ENCODE results near the gene HOXC6. TPM values are rescaled to one million over a fixed set of nuclear protein-coding genes. Genes with fewer than 3 reads are reported as not detected.
A peak's percentile ranks its signal among the peaks of the same experiment; 100 is the strongest.

The HOXC6 gene
- total RNA-seq, 6 experiments from 2014 or later, result not detected

DNA sequence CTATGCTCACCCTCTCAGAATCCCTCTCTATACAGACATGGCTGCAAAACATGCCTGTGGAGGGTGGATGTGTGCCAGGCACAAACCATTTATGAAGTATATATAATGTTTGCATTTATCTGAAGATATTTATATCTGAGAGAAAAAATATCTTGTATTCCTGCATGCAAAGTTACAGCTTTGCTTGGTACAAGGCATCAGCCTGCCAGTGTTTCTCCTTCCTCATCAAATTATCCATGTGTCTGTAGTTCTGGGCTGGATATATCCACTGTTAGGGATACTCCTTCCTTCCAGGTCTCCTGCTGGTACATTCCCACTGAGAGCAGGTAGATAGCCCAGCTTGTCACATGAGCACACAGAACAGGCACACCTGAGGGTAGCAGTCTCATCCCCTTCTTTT lies 37.4 kb downstream of the HOXC6 start:
- Histone ChIP-seq H3K36me3 (no peaks in the 10 kb centered on the region), H3K4me3 (no peak overlapping the region), H3K27me3 (no peaks in the 10 kb centered on the region), H3K9me3 (no peaks in the 10 kb centered on the region), H3K27ac (no peak overlapping the region), H3K4me1 (no peaks in the 10 kb centered on the region)
- ATAC-seq (no peak), DNase-seq (no peak)
- TF ChIP-seq, protein P1, sequence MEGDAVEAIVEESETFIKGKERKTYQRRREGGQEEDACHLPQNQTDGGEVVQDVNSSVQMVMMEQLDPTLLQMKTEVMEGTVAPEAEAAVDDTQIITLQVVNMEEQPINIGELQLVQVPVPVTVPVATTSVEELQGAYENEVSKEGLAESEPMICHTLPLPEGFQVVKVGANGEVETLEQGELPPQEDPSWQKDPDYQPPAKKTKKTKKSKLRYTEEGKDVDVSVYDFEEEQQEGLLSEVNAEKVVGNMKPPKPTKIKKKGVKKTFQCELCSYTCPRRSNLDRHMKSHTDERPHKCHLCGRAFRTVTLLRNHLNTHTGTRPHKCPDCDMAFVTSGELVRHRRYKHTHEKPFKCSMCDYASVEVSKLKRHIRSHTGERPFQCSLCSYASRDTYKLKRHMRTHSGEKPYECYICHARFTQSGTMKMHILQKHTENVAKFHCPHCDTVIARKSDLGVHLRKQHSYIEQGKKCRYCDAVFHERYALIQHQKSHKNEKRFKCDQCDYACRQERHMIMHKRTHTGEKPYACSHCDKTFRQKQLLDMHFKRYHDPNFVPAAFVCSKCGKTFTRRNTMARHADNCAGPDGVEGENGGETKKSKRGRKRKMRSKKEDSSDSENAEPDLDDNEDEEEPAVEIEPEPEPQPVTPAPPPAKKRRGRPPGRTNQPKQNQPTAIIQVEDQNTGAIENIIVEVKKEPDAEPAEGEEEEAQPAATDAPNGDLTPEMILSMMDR (IDR thresholded peaks at IDR 0.05), result no peak
- no peak for TF ChIP-seq POLR2A (IDR thresholded peaks at IDR 0.05)
- intact Hi-C loops (cut with DNase I), result no loop called here

DNA sequence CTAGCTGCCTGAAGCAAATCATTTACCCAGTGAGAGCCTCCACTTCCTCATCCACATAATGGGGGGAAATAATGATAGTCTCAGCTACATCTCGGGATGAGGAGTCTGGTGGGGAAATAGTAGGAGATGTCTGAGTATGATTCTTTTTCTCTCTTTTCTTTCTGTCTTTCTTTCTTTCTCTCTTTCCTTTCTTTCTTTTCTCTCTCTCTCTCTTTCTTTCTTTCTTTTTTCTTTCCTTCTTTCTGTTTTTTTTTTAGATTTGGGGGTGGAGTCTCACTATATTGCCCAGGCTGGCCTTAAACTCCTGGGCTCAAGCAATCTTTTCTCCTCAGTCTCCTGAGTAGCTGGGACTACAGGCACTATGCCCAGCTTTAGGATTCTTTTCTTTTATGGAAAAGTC lies 38.2 kb downstream of the HOXC6 start:
- Histone ChIP-seq H3K9me3 (no peaks in the 10 kb centered on the region), H3K4me3 (no peak overlapping the region), H3K4me1 (no peaks in the 10 kb centered on the region), H3K27ac (no peak overlapping the region), H3K36me3 (no peaks in the 10 kb centered on the region), H3K27me3 (no peaks in the 10 kb centered on the region)
- no peak for TF ChIP-seq POLR2A (IDR thresholded peaks at IDR 0.05)
- TF ChIP-seq, protein P1 (IDR thresholded peaks at IDR 0.05), result no peak
- intact Hi-C loops (cut with DNase I), result no loop called here
- 36% methylated on average over 1 of the region's 1 CpG for WGBS (ENCODE audit: insufficient coverage, low coverage, low lambda C conversion rate, missing lambda C conversion rate)
- ATAC-seq (no peak), DNase-seq (no peak)

DNA sequence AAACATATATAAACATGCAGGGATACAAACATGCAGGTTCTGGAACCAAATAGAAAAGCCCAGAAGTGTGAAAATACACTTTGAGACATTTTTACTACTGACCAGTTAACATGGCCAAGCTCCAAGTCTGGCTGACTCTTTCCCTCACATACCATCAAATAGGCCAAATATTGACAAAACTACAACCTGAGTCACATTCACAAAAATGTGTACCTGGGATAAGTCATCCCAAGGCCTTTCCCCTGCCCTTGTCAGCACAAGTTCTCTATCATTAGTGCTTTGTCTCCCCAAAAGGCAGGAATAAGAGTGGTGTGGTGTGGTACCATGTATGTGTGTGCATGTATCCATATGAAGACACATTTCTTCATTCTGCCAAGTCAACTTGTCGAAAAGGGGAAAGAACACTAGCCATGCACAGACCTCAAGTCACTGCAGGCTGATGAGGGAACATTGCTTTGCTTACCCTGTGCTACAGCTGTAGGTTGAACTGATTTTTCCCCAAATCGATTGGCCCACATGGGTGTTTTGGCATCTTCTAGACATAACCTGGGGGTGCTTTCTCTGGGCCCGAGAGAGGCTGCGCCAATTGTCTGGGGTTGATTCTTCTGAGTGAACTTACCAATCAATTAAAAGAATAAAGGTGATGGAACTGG lies 40.3 kb downstream of the HOXC6 start:
- H3K4me3 ChIP-seq, result no peak overlapping the region
- DNase-seq (no peak), ATAC-seq (peak in 1 of 4 donors; percentile 37)
- intact Hi-C loops (cut with DNase I), result no loop called here
- no peaks in the 10 kb centered on the region for H3K4me1 ChIP-seq
- H3K9me3 ChIP-seq, result no peaks in the 10 kb centered on the region
- WGBS (ENCODE audit: insufficient coverage, low coverage, low lambda C conversion rate, missing lambda C conversion rate), result 77% methylated on average over 3 of the region's 4 CpGs
- TF ChIP-seq POLR2A (IDR thresholded peaks at IDR 0.05), result no peak
- TF ChIP-seq, protein P1 (IDR thresholded peaks at IDR 0.05), result no peak
- H3K36me3 ChIP-seq, result no peaks in the 10 kb centered on the region
- no peak overlapping the region for H3K27ac ChIP-seq
- H3K27me3 ChIP-seq, result no peaks in the 10 kb centered on the region

DNA sequence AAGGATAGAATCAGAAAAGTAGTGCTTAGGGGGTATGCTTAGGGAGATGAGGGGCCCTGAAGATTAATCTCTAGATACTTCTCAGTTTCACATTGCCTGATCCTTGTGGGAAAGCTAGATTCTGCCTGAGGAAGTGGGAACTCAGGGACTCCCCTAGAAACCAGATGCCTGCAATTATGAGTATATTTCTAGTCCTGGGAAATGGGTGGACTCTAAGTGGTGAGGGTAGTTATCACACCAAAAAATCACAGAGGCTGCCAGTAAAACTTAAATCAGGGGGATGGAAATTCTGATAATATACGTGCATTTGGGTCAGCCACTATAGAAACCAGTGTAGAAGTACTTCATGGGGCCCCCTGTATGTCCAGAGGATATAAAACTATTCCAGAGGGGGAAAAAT lies 43.7 kb downstream of the HOXC6 start:
- Histone ChIP-seq H3K27me3 (no peaks in the 10 kb centered on the region), H3K4me1 (no peaks in the 10 kb centered on the region), H3K36me3 (no peaks in the 10 kb centered on the region), H3K4me3 (no peak overlapping the region), H3K27ac (no peak overlapping the region), H3K9me3 (no peaks in the 10 kb centered on the region)
- ATAC-seq (no peak), DNase-seq (no peak)
- WGBS (ENCODE audit: insufficient coverage, low coverage, low lambda C conversion rate, missing lambda C conversion rate), result 14% methylated on average over 1 of the region's 1 CpG
- intact Hi-C loops (cut with DNase I), result no loop called here
- TF ChIP-seq POLR2A (IDR thresholded peaks at IDR 0.05), result no peak

DNA sequence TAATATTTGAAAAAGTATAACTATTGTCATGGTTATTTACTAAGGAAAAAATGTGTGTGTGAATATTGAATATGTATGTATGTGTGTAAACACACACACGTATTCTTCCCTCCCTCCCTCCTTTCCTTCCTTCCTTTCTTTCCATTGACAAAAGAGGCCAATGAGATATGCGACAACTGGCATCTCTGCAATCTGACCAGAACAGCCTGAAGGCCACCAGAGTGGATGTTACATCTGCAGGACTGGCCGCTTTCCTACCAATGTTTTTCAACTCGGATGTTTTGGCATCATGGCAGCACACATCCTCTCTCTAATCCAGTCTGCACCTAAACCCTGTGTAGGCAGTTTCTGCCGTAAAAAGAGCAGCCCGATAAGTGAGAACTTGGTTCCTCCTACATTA lies 46.1 kb downstream of the HOXC6 start:
- Histone ChIP-seq H3K4me1 (no peaks in the 10 kb centered on the region), H3K4me3 (no peak overlapping the region), H3K27ac (no peak overlapping the region), H3K9me3 (no peaks in the 10 kb centered on the region), H3K27me3 (no peaks in the 10 kb centered on the region), H3K36me3 (no peaks in the 10 kb centered on the region)
- 48% methylated on average over 4 of the region's 6 CpGs for WGBS (ENCODE audit: insufficient coverage, low coverage, low lambda C conversion rate, missing lambda C conversion rate)
- ATAC-seq (no peak), DNase-seq (no peak)
- intact Hi-C loops (cut with DNase I), result no loop called here
- TF ChIP-seq, protein P1 (IDR thresholded peaks at IDR 0.05), result no peak
- no peak for TF ChIP-seq POLR2A (IDR thresholded peaks at IDR 0.05)
